GM04503 (cell line): ENCODE results near the gene SNHG17.

ENCODE experiments used
- DNase-seq: peaks from one replicate; pipeline ENCODE4 v3.0.0-alpha.2; 2012; ENCODE audit warnings: low read depth

The SNHG17 gene

DNA sequence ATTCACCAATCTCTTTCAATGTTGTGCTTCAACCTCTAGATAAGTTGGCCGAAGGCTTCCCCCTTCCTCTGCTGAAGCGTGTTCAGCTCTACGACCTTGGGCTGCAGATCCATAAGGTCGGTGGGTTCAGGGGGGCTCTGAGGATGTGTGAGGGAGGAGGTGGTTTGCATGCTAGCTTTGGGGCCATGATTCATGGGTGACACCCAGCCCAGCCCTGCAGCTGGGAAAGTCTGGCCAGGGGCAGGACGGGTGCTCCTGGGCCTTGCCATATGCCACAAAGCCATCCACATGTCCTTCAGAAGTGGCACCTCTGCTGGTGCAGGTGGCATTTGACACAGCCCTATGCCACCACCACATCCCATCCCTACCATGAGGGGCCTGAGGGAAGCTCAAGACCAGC, 61.2 kb downstream of the SNHG17 start:
- DNase-seq = no peak

DNA sequence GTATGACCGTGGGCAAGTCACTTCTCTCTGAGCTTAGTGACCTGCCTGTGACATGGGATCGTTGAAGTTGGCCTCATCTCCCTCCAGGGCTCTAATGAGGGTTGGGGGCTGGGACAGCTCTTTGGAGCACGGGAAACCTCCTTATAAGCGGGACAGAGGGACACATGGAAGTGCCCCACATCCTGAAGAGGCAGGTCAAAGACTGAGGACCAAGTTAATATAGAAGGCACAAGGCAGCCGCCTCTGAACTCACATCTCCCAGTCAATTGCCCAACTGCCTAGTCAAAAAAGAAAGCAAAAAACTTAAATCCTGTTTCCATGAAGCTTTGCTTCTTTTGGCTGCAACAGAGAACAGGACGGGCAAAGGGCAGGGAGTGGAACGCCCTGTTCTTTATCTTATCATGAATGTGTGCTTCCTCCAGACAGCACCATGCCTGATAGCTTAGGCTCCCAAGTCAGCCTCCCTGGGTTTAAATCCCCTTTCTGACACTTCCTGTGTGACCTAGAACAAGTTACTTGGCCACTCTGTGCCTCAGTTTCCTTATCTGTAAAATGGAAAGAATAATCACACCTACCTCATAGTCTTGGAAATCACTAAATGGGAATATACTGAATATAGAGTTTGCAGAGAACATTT, 61.8 kb downstream of the SNHG17 start:
- no peak for DNase-seq

DNA sequence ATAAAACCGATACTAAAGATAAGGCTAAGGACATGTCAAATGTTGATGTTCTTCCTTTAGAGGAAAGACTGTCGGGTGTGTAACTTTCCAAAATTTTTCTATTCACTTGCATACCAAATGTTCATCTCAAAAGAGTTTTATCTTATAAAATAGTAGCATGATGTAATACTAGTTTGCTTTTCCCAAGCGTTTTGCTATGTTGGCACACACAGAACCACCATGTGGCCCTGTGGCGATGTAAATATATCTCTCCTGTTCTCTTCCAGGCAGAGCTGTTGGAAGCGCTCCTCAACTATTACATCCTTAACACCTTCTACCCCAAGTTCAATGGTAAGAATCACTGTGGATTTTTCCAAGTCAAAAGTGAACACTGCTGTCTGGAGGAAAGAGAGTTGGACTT, 62.3 kb downstream of the SNHG17 start:
- no peak for DNase-seq
